ENCODE data around the gene RHOB.

DNA sequence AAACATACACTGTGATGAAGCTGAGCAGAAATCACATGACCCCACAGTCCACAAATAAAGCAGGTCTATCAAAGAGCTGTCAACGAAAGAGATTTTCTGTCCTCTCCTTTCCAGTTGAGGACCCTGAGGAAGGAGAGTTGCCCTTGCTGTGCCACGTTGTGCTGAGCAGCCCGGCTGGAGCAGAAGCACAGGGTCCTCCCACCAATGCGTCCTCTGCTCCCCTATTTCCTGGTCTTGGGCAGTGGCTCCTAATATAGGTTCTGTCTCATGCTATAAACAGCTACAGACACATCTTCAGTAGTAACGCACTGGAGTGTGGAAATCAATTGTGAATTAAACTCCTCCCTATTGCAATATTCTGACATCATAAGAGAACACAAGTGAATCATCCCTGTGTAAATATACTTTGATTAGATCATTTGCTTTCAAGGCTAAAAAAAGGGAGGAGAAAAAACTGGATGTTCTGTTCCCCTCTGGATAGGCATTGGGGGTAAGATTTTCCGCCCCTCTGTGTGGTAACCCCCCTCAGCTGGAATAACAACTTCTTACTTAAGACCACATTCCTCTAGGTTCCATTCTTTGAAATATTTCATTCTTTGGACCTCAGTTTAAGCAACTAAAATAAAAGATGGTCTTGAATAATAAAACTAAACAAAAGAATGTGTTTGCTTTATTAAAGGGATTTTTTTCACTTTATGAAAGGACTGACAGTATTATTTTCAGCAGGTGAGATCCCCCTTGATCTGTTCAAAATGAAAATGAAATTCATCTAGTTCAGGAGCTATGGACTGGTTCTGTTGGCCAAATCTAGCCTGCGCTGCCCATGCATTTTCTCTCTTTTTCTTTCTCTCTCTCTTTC is 8.3 kb upstream of the RHOB start:
- TF ChIP-seq, protein P1, sequence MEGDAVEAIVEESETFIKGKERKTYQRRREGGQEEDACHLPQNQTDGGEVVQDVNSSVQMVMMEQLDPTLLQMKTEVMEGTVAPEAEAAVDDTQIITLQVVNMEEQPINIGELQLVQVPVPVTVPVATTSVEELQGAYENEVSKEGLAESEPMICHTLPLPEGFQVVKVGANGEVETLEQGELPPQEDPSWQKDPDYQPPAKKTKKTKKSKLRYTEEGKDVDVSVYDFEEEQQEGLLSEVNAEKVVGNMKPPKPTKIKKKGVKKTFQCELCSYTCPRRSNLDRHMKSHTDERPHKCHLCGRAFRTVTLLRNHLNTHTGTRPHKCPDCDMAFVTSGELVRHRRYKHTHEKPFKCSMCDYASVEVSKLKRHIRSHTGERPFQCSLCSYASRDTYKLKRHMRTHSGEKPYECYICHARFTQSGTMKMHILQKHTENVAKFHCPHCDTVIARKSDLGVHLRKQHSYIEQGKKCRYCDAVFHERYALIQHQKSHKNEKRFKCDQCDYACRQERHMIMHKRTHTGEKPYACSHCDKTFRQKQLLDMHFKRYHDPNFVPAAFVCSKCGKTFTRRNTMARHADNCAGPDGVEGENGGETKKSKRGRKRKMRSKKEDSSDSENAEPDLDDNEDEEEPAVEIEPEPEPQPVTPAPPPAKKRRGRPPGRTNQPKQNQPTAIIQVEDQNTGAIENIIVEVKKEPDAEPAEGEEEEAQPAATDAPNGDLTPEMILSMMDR (IDR thresholded peaks at IDR 0.05; ENCODE audit: low read depth, low read length, poor library complexity, severe bottlenecking): no peak
- no peak for TF ChIP-seq EZH2phosphoT487 (IDR thresholded peaks at IDR 0.05; ENCODE audit: borderline replicate concordance, low read length)
